HG03378 (cell line): ENCODE results near the gene NUCB2.
"Not testable (repeated sequence)": the region's sequence is repeated elsewhere in the genome, so short reads cannot be mapped to it uniquely, and the experiment has no call there.

Experiments used
- ATAC-seq: cut with Tn5 transposase; IDR thresholded peaks from one replicate; pipeline ENCODE4 v1.9.1; 2021; ENCODE audit warnings: mild to moderate bottlenecking, moderate library complexity; ENCODE audit not compliant: unreplicated experiment

Gene NUCB2

GRCh38 chr11:17268500-17268899 lies 8.0 kb upstream of the NUCB2 start:
- not testable (repeated sequence) for ATAC-seq

DNA sequence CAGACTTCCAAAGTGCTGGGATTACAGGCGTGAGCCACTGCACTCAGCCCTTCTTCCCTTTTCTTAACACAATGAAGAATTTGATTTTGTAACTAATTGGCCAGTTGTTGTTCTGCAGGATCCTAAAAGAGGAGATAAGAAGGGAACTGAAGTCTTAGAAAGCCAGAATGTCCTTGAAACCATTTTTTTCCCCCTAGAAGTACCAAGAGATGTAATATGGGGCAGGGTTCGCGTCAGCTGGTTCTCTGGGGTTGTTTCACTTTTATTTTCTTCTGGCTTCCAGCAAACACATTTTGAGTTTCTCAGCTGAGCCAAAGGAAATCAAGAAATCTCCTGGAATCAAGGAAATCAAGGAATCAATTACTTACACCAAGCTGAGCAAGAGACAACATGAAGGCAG lies 7.6 kb upstream of the NUCB2 start:
- ATAC-seq = no peak

DNA sequence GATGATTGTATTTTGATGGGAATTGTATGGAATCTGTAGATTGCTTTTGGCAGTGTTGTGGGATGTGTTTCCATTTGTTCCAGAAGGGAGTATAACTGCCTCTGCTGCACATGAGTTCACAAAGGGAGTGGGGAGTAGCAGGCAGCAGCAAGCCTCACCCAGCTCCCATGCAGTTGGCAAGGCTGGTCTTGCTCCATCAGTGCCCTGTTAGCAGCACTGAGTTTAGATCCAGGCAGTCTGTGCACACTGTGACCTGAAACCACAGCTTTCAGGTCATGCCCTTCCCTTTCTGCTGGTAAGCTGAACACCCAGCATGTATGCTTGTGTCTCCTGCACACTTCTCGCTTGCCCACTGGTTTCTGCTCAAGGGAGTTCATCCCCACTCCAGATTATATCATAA lies 3.7 kb upstream of the NUCB2 start:
- ATAC-seq = no peak

- ATAC-seq = no peak
These were observed 3.3 kb upstream of the NUCB2 start for GRCh38 chr11:17273211-17273610.

GRCh38 chr11:17273668-17274282 lies 2.8 kb upstream of the NUCB2 start:
- ATAC-seq = no peak

GRCh38 chr11:17275400-17276235 lies 921 bp upstream of the NUCB2 start:
- ATAC-seq = no peak

GRCh38 chr11:17277024-17277584 lies 565 bp downstream of the NUCB2 start:
- ATAC-seq = peak; percentile 16

GRCh38 chr11:17280494-17281127 lies 4.1 kb downstream of the NUCB2 start:
- ATAC-seq = no peak

DNA sequence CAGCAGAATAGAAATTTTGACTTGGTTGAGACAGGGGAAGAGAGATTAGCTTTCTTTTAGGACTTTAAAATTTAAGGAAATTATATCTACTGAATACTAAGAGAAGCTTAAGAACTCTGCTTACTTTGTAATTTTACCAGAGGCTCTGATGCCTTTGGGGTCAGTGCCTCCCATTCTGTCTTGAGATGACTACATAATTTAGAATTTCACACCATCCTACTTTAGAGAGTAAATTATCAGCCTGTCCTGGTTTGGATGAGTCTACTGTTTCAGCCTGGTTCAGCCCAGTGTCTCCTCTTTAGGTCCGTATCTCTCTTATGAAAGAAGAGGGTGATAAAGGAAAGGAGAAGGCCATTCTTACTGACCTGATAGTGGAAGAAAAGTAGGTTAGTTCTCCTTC lies 9.8 kb downstream of the NUCB2 start:
- ATAC-seq = no peak

DNA sequence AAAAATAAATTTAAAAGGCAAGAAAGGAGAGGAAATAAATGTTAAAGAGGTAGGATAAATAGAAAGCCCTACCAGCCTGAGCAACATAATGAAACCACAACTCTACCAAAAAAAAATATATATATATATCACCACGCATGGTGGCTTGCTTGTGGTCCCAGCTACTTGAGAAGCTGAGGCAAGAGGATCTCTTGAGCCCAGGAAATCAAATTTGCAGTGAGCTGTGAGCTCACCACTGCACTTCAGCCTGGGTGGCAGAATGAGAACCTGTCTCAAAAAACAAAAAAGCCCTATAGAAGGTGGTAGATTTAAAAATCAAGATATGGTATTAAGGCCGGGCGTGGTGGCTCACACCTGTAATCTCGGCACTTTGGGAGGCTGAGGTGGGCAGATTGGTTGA lies 10.5 kb downstream of the NUCB2 start:
- no peak for ATAC-seq

DNA sequence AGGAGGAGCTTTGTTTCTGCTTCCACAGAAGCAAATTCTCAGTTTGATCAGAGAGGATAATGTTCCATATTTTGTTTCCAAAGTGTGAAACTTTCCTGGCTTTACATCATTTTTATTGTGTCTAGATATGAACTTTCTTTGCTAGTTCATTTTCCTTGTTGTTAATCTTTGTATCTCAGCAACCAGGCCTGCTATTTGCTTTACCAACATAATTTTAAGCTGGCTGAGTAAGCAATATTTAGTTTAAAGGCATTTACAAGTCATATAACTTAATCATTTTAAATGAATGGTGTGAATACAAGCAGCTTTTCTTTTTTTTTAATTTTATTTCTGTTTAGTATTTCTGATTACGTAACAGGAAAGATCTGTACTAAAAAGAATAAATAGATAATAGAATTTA lies 15.2 kb downstream of the NUCB2 start:
- ATAC-seq = no peak

- no peak for ATAC-seq
These were observed 16.8 kb downstream of the NUCB2 start for GRCh38 chr11:17293311-17293710.

DNA sequence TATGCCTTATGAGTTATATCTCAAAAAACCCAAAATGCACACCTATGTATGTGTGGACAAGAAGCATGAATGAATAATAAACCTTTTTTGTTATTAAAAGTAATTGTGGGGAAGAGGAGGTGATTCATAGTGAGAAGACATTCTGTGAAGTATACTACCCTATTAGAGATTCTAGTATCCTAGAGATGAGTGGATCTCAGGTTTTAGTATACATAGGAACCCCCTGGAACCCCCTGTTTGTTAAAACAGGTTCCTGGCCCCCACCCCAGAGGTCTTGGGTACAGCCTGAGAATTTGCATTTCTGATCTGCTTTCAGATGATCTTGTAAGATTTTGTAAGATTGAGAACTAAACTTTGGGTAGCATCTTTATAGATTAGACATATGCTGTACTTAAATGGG lies 17.5 kb downstream of the NUCB2 start:
- peak; percentile 54 for ATAC-seq

DNA sequence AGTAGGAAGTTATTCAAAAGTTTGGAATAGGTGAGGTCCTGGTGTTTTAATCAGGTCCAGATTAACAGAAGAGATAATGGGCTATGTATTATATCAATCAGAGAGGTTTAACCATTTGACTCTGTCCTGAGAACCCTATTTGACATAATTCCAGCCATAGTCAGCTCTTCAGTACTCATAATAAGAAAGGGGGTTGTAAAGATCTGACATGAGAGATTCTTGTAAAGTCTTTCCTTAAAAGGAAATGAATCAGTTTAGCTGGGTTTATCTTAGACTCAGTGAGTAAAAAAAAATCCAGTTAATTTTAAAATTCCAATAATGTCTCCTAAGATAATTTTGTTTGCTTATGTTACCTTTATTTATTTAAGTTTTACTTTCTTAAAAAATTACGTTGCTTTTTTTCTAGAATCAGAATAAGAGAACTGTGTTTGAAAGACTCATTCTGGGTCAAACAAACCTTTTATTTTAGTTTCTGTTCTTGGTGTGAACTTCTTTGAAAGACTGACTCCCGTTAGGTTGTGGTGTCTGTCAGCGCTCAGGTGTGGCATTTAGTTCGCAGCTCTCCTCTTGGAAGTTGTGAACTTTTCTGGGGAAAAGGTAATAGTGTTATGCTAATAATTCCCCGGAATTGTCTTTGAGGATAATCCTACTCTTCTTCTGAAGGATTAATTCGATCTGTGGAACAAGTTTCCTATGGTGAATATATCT lies 20.5 kb downstream of the NUCB2 start:
- no peak for ATAC-seq

DNA sequence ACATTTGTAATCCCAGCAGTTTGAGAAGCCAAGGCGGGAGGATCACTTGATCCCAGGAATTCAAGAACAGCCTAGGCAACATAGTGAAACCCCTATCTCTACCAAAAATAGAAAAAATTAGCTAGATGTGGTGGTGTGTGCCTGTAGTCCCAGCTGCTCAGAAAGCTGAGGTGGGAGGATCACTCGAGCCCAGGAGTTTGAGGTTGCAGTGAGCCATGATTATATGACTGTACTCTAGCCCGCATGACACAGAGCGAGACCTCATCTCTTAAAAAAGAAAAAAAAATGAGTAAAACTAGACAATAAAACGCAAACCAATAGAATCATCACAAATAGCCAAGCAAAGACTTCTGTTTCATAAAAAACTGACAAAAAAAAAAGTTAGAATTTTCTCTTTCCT lies 21.8 kb downstream of the NUCB2 start:
- ATAC-seq = peak; percentile 71

- no peak for ATAC-seq
These were observed 23.8 kb downstream of the NUCB2 start for GRCh38 chr11:17300372-17300771.

DNA sequence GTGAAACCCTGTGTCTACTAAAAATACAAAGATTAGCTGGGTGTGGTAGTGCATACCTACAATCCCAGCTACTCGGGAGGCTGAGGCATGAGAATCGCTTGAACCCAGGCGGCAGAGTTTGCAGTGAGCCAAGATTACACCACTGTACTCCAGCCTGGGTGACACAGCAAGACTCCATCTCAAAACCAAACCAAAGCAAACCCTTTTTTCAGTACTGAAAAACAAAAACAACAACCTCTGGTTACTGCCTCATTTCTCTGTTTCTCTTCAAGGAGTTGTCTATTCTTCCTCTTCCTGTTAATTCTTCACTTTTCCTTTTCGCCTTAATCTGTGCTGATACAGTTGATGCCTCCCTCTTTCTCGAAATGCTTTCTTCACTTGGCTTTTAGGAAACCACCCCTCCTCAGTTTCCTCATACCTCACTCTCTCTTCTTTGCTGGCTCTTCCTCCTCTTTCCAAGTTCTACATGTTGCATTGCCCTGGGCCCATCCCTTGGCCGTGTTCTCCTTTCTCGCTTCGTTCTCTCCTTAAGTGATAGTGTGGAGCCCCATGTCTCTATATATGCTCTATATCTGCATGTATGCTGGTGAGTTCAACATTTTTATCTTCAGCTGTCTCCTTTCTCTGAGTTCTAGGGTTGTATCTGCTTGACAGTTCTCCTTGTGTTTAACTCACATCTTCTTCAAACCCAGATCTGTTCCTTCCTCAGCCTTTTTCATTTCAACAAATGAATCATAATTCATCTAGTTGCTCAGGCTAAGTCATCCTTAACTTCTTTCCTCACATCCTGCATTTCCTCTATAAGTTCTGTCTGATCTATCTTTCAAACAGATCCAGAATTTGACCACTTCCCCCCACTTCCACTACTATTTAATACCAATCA lies 37.1 kb downstream of the NUCB2 start:
- ATAC-seq = no peak

GRCh38 chr11:17314232-17314547 lies 37.7 kb downstream of the NUCB2 start:
- ATAC-seq = no peak

- no peak for ATAC-seq
These were observed 38.4 kb downstream of the NUCB2 start for GRCh38 chr11:17314904-17315426.

- no peak for ATAC-seq
These were observed 52.4 kb downstream of the NUCB2 start for GRCh38 chr11:17328871-17329494.
